ENCODE results near the gene SMIM30. TPM values are rescaled to one million over a fixed set of nuclear protein-coding genes. Genes with fewer than 3 reads are reported as not detected.

Gene SMIM30
- total RNA-seq, 2 experiments from 2014 or later = 37.5 to 41.5 TPM

DNA sequence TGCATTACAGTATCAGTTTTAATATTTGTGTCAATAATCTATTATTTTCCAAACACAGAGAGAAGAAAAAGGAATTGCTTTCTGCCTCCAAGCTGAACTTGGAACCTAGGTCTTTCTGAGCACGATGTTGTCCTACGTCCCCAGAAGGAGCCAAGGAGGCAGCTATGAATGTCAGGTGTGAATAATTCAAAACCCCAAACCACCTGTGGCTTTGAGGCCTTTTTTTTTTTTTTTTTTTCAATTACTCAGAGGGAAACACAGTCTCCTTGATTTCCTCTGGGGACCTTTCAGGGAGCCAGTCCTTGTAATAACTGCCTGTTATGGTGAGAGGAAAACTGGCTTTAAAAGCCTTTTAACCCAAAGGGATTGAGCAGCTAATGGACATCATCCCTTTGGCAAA lies 40.0 kb downstream of the SMIM30 start:
- no peak overlapping the region for H3K4me3 Mint-ChIP-seq
- no peaks in the 10 kb centered on the region for H3K9me3 Mint-ChIP-seq
- no peaks in the 10 kb centered on the region for H3K36me3 Mint-ChIP-seq
- ChIA-PET CTCF (no interaction called here), POLR2A (no interaction called here)
- no peak overlapping the region for H3K27ac Mint-ChIP-seq
- H3K27me3 Mint-ChIP-seq = peaks cover 4% of the 10 kb centered on the region
- no peak for DNase-seq
- intact Hi-C loops (cut with micrococcal nuclease) = no loop called here
- no peaks in the 10 kb centered on the region for H3K4me1 Mint-ChIP-seq (ENCODE audit: low read depth)

GRCh38 chr7:113076703-113077102 lies 41.7 kb downstream of the SMIM30 start:
- CTCF ChIA-PET = no interaction called here
- DNase-seq = no peak
- H3K27me3 Mint-ChIP-seq = peaks cover 4% of the 10 kb centered on the region
- no peaks in the 10 kb centered on the region for H3K4me1 Mint-ChIP-seq (ENCODE audit: low read depth)
- POLR2A ChIA-PET = no interaction called here
- intact Hi-C loops (cut with micrococcal nuclease) = no loop called here
- no peak overlapping the region for H3K27ac Mint-ChIP-seq
- H3K9me3 Mint-ChIP-seq = no peaks in the 10 kb centered on the region
- no peaks in the 10 kb centered on the region for H3K36me3 Mint-ChIP-seq
- no peak overlapping the region for H3K4me3 Mint-ChIP-seq

GRCh38 chr7:113071465-113071864 lies 46.9 kb downstream of the SMIM30 start:
- H3K9me3 Mint-ChIP-seq = no peaks in the 10 kb centered on the region
- H3K27ac Mint-ChIP-seq = no peak overlapping the region
- peaks cover 4% of the 10 kb centered on the region for H3K27me3 Mint-ChIP-seq
- intact Hi-C loops (cut with micrococcal nuclease) = no loop called here
- no peak for DNase-seq
- no peaks in the 10 kb centered on the region for H3K4me1 Mint-ChIP-seq (ENCODE audit: low read depth)
- POLR2A ChIA-PET = no interaction called here
- CTCF ChIA-PET = no interaction called here
- H3K4me3 Mint-ChIP-seq = no peak overlapping the region
- no peaks in the 10 kb centered on the region for H3K36me3 Mint-ChIP-seq

Other genes with a start within 250 kb of the SMIM30 start
- not detected for gene GPR85, start 31.7 kb downstream of the SMIM30 start, total RNA-seq

All from activated CD4-positive, alpha-beta memory T cell treated with anti-CD3 and anti-CD28 coated beads for 36 hours (primary cell).